22Rv1 (cell line): Measurements from ENCODE around the gene PRKCB.

ENCODE experiments used
- H3K27ac ChIP-seq: fragments of 450-650 bp; 2 replicates; pipeline ENCODE4 v1.5.1; 2017
- ZFX ChIP-seq: fragments of 450-650 bp; IDR thresholded peaks from 2 replicates; pipeline ENCODE4 v1.6.1; 2017; ENCODE audit warnings: antibody characterized with exemption, borderline replicate concordance
- TF ChIP-seq, protein P1 (sequence below): fragments of 450-650 bp; IDR thresholded peaks from 2 replicates; pipeline ENCODE4 v1.5.1; 2017; ENCODE audit warnings: mild to moderate bottlenecking

The PRKCB gene

DNA sequence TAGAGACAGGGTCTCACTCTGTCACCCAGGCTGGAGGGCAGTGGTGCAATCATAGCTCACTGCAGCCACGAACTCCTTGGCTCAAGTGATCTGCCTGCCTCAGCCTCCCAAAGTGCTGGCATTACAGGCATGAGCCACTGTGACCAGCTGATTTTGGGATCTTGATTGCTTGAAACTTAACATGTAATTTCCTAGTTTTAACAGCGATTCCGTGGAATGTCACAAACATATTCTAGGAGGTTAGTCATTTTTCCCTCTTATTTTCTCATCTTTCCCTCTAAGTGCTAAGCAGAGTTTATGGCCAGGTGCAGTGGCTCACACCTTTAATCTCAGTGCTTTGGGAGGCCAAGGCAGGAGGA is 297.0 kb downstream of the PRKCB start:
- TF ChIP-seq, protein P1, sequence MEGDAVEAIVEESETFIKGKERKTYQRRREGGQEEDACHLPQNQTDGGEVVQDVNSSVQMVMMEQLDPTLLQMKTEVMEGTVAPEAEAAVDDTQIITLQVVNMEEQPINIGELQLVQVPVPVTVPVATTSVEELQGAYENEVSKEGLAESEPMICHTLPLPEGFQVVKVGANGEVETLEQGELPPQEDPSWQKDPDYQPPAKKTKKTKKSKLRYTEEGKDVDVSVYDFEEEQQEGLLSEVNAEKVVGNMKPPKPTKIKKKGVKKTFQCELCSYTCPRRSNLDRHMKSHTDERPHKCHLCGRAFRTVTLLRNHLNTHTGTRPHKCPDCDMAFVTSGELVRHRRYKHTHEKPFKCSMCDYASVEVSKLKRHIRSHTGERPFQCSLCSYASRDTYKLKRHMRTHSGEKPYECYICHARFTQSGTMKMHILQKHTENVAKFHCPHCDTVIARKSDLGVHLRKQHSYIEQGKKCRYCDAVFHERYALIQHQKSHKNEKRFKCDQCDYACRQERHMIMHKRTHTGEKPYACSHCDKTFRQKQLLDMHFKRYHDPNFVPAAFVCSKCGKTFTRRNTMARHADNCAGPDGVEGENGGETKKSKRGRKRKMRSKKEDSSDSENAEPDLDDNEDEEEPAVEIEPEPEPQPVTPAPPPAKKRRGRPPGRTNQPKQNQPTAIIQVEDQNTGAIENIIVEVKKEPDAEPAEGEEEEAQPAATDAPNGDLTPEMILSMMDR: no peak
- TF ChIP-seq ZFX: no peak

DNA sequence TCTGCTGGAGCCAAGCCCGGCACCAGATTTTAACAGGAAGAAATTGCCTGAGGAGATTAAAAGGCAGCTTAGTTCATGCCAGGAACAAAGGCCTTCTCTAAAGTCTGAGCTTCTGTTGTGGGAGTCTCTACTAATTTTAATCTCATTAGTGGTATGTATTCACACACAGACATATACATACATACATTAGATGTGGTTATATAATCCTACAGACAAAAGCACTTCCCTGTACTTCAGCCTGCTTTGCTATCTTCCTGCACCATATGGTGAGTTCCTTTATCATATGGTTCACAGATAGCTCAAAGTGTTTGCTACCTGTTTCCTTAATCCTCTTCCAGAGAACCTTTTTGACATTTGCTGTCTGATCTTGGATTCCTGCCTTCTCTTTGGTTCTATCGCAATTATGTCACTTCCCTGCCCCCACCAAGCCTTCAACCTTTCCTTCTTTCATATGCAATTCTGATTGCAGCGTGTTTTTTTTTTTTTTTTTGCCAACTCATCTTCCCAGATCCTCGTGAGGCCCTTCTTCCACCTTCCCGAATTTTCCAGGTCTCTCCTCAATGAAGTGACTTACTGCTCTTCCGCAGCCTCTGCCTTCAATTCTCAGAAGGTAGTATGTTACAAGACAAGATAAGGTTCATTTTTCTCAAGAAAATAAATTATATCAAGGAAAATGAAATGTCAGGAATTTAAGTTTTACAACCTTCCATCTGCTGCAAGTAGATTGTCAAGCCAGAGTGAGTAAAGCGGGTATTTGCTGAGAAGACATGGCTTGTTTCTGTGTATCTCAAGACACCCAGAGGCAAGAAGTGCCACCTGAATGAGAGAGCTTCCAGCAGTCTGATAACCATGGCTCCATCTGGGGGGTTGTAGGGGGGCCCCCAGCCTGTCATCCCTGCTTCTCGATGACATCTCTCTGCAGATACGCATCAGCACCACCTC is 300.1 kb downstream of the PRKCB start:
- no peak overlapping the region for H3K27ac ChIP-seq
- TF ChIP-seq, protein P1: no peak
- TF ChIP-seq ZFX: no peak

More for the DNA sequence above, 297.0 kb downstream of the PRKCB start:
- no peak overlapping the region for H3K27ac ChIP-seq

DNA sequence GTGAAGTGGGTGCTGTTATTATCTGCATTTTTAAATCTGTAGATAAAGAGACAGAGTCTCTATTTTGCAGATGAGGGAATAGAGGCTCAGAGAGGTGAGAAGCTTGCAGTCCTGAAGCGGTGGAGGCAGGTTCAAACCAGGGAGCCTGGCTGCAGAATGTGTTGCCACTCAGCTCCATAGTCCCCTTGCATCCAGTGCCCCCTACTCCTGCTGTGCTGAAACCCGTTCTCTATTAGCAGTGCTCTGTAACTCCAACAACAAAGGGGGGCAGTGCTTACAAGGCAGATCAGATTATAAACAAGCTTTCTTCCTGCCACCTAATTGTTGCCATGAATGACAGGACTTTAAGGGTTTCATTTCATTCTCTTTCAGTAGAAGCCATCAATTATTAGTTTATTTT is 302.2 kb downstream of the PRKCB start:
- no peak for TF ChIP-seq ZFX
- TF ChIP-seq, protein P1: no peak
- H3K27ac ChIP-seq: no peak overlapping the region

DNA sequence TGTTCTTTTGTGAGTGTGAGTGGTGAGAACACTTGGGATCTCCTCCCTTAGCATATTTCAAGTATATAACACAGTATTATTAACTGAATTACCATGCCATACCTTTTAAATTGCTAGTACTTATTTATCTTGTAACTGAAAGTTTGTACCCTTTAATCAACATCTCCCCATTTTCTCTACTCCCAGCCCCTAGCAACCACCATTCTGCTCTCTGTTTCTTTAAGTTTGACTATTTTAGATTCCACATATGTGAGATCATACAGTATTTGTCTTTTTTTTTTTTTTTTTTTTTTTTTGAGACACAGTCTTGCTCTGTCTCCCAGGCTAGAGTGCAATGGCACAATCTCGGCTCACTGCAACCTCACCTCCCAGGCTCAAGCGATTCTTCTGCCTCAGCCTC is 302.8 kb downstream of the PRKCB start:
- TF ChIP-seq, protein P1: no peak
- no peak for TF ChIP-seq ZFX
- H3K27ac ChIP-seq: no peak overlapping the region

DNA sequence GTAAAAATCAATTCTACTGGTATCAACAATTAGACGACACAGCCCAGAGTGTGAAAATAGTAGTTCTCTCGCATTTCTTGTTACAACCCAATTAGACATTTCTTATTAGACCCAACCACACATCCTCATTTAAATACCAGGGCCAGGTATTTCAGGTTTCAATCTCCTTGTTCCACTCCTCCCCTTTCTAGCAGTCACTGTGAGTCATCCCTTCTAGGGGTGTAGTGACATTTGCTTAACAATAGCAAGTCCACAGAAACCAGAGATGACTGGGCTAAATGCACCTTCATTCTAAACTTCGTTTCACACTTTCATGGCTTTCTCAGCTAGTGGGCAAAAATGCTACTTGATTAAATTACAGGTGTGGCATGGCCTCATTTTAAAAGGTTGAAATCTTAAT is 303.5 kb downstream of the PRKCB start:
- TF ChIP-seq ZFX: no peak
- TF ChIP-seq, protein P1: no peak
- H3K27ac ChIP-seq: no peak overlapping the region

DNA sequence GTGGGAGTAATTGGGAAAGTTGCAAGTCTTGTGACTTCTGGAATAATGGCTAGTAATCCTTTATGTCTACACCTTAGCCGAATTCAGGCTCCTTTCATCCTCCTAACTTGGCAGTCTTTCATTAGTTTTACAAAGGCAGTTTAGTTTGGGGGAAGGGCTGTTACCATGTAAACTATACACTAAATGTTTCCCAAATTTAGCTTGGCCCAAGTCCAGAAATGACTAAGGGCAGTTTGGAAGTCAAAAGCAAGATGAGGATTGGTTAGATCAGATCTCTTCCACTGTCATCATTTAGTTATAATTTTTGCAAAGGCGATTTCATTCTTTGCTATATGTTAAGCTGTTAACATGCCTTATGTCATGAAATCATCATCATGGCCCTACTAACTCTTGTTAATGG is 304.9 kb downstream of the PRKCB start:
- no peak for TF ChIP-seq ZFX
- TF ChIP-seq, protein P1: no peak
- no peak overlapping the region for H3K27ac ChIP-seq

DNA sequence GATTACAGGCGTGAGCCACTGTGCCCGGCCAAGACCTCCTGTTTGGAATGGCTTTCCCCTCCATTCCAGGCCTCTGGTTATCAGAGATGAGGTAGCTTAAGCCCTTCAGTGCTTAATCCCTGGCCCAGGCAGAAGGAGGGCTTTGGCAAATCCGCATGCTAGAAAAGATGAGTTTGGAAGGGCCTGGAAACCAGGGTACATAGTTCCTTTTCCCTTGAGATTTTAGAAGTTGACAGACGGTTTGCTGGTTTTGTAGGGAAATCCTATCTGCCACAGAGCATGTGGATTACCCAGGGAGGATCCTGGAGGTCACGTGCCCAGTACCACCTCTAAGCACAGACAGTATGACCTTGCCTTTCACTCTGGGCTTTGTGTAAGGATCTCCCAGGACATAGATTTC is 305.7 kb downstream of the PRKCB start:
- TF ChIP-seq, protein P1: no peak
- no peak for TF ChIP-seq ZFX

More for the DNA sequence above, 305.7 kb downstream of the PRKCB start:
- no peak overlapping the region for H3K27ac ChIP-seq
